AG08395 (cell line): ENCODE results near the gene CLBA1.
A peak's percentile ranks its signal among the peaks of the same experiment; 100 is the strongest.
"Not testable (repeated sequence)": the region's sequence is repeated elsewhere in the genome, so short reads cannot be mapped to it uniquely, and the experiment has no call there.

Experiments
- DNase-seq: peaks from one replicate; pipeline ENCODE4 v3.0.0; 2012; ENCODE audit warnings: mixed read lengths, low spot score

The CLBA1 gene

GRCh38 chr14:104947881-104948735 is 37.5 kb upstream of the CLBA1 start:
- DNase-seq: not testable (repeated sequence)

- DNase-seq: no peak
Observed at GRCh38 chr14:104948736-104949031, 36.9 kb upstream of the CLBA1 start.

GRCh38 chr14:104949406-104949955 is 36.1 kb upstream of the CLBA1 start:
- DNase-seq: not testable (repeated sequence)

- no peak for DNase-seq
Observed at GRCh38 chr14:104950021-104950420, 35.6 kb upstream of the CLBA1 start.

GRCh38 chr14:104950701-104951100 is 34.9 kb upstream of the CLBA1 start:
- DNase-seq: not testable (repeated sequence)

- not testable (repeated sequence) for DNase-seq
Observed at GRCh38 chr14:104951863-104952657, 33.5 kb upstream of the CLBA1 start.

- DNase-seq: no peak
Observed at GRCh38 chr14:104953097-104953496, 32.5 kb upstream of the CLBA1 start.

- DNase-seq: no peak
Observed at GRCh38 chr14:104953896-104954656, 31.5 kb upstream of the CLBA1 start.

GRCh38 chr14:104954746-104955395 is 30.7 kb upstream of the CLBA1 start:
- no peak for DNase-seq

GRCh38 chr14:104955396-104955770 is 30.2 kb upstream of the CLBA1 start:
- no peak for DNase-seq

GRCh38 chr14:104956290-104956890 is 29.2 kb upstream of the CLBA1 start:
- no peak for DNase-seq

- no peak for DNase-seq
Observed at GRCh38 chr14:104957146-104958113, 28.2 kb upstream of the CLBA1 start.

- DNase-seq: no peak
Observed at GRCh38 chr14:104964546-104964945, 21.0 kb upstream of the CLBA1 start.

GRCh38 chr14:104965561-104966231 is 19.9 kb upstream of the CLBA1 start:
- no peak for DNase-seq

- DNase-seq: no peak
Observed at GRCh38 chr14:104966261-104966865, 19.2 kb upstream of the CLBA1 start.

- DNase-seq: no peak
Observed at GRCh38 chr14:104966981-104967385, 18.6 kb upstream of the CLBA1 start.

- DNase-seq: no peak
Observed at GRCh38 chr14:104967386-104968152, 18.0 kb upstream of the CLBA1 start.

GRCh38 chr14:104968153-104968527 is 17.4 kb upstream of the CLBA1 start:
- DNase-seq: peak; percentile 58
